Spleen (tissue), 11 donors: ENCODE results near the gene PIK3R6. TPM values are rescaled to one million over a fixed set of nuclear protein-coding genes. Genes with fewer than 3 reads are reported as not detected.
A peak's percentile ranks its signal among the peaks of the same experiment; 100 is the strongest.

Source experiments
- DNase-seq: peaks from one replicate; pipeline ENCODE4 v3.0.0-alpha.2; 2020
- H3K27ac ChIP-seq, 8 donors: fragments of 200-600 bp; sonication (generic) in 7 of 8; 1 replicate in 4 of 8; 2 replicates in 4 of 8; pipeline versions ENCODE4 v1.5.0 to v1.8.0; 2016 to 2021; ENCODE audit warnings: inconsistent platforms in 4 of 8, mild to moderate bottlenecking in 4 of 8, moderate library complexity in 1 of 8
- H3K27me3 ChIP-seq, 7 donors: fragments of 200-600 bp; sonication (generic) in 6 of 7; replicated peaks in 1 of 7; 1 replicate in 4 of 7; 2 replicates in 3 of 7; pipeline versions ENCODE4 v1.5.0 to v1.8.0; 2016 to 2021; ENCODE audit warnings: inconsistent platforms in 3 of 7, mild to moderate bottlenecking in 1 of 7
- H3K36me3 ChIP-seq, 6 donors: fragments of 200-600 bp; sonication (generic) in 5 of 6; 1 replicate in 4 of 6; 2 replicates in 2 of 6; pipeline versions ENCODE4 v1.5.0 to v1.8.0; 2016 to 2021; ENCODE audit warnings: inconsistent platforms in 2 of 6
- H3K4me1 ChIP-seq, 6 donors: fragments of 200-600 bp; sonication (generic) in 5 of 6; 1 replicate in 3 of 6; 2 replicates in 3 of 6; pipeline versions ENCODE4 v1.5.0 to v1.8.0; 2016 to 2021; ENCODE audit warnings: inconsistent platforms in 3 of 6
- H3K4me3 ChIP-seq, 8 donors: fragments of 200-600 bp; sonication (generic) in 7 of 8; 1 replicate in 4 of 8; 2 replicates in 4 of 8; pipeline versions ENCODE4 v1.5.0 to v1.8.0; 2016 to 2021; ENCODE audit warnings: inconsistent platforms in 4 of 8, mild to moderate bottlenecking in 4 of 8, moderate library complexity in 2 of 8
- H3K9me3 ChIP-seq, 8 donors: fragments of 200-600 bp; sonication (generic) in 7 of 8; 1 replicate in 4 of 8; 2 replicates in 4 of 8; pipeline versions ENCODE4 v1.5.0 to v1.8.0; 2016 to 2021; ENCODE audit warnings: inconsistent platforms in 4 of 8
- POLR2A ChIP-seq, 3 donors: fragments of 450-650 bp; IDR thresholded peaks; one replicate each; pipeline ENCODE4 v1.5.1; 2017; ENCODE audit warnings: antibody characterized with exemption in 3 of 3, mild to moderate bottlenecking in 1 of 3
- POLR2AphosphoS5 ChIP-seq, 3 donors: sonication (generic); formaldehyde crosslinking; IDR thresholded peaks; one replicate each; pipeline ENCODE4 v1.5.1; 2017; ENCODE audit warnings: antibody characterized with exemption in 3 of 3
- WGBS, 5 donors: extraction: QIAGEN DNeasy Blood & Tissue Kit in 3 of 5; methylation state at CpG; one replicate each; pipeline versions ENCODE4 v1.1.5 to v1.1.7; 2013 to 2018; 5-methylcytosine and 5-hydroxymethylcytosine counted together
- intact Hi-C: fragments of 100-400 bp; cut with DNase I; formaldehyde crosslinking; loops from one replicate; pipeline ENCODE4 v1.15.0; 2023; ENCODE audit warnings: low total_unique reads
- polyA plus RNA-seq, 3 donors: library from polyadenylated mRNA; stranded (reverse); fragments of 200-250 nt; gene quantifications; one replicate each; pipeline ENCODE4 v1.2.1, GENCODE V29; 2013
- total RNA-seq, 7 donors: library from RNA; depleted of rRNA in 3 of 7; stranded (reverse); fragments of >200 nt in 3 of 7; fragmentation: NEBNext Ultra II Directional in 4 of 7; extraction: Animal tissue kit (Norgen Biotek cat#: 25700) in 4 of 7; gene quantifications; one replicate each; pipeline versions ENCODE4 v1.1.0 to v1.2.1, GENCODE V29; 2016 to 2021
- TF ChIP-seq, protein P1 (sequence below), 11 experiments: fragments of 200-600 bp in 7 of 11; fragments of 450-650 bp in 4 of 11; sonication (generic) in 4 of 11; IDR thresholded peaks in 8 of 11; conservative IDR thresholded peaks in 3 of 11; 1 replicate in 7 of 11; 2 replicates in 4 of 11; pipeline versions ENCODE4 v1.4.0 to v1.8.0; 2016 to 2021; ENCODE audit warnings: antibody characterized with exemption in 11 of 11, inconsistent platforms in 4 of 11, mild to moderate bottlenecking in 1 of 11
- donor health status: healthy with polysubstance abuse.
- donor health status: DM: no; HTN: no; CAD: no; lungs with moderate emphysema.
- donor health status: DM: no; HTN: no; CAD: no.
- donor health status: Bipolar disorder and iron deficiency.
- donor health status: healthy.
- donor health status: DM: no; HTN: no; CAD: no.
- donor health status: DM: yes; HTN: yes; CAD: no.

PIK3R6 gene
- total and polyA plus RNA-seq, 10 donors = 1.3 to 9.6 (median 6.5) TPM

- DNase-seq = no peak
- Histone ChIP-seq H3K9me3 (no peaks in the 10 kb centered on the region), H3K27ac (no peak overlapping the region)
Observed at GRCh38 chr17:8883353-8883752, 15.9 kb upstream of the PIK3R6 start.

DNA sequence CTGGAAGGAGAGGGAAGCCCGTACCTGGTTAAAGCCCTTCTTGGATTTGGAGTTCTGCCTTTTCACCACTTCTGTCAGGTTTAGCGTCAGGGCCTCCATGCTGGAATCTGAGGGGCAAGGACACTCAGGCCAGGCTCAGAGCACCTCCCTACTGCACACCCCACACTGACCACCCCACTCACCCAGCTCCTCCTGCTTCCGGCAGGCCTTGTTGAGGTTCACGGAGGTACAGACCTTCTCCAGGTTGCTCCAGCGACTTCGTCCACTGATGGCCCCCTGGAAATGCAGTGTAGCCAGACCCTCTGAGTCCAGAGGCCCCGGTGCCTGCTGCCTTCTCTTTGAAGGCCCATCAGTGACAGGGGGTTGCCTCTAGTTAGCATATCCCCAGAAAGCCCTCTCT, 14.1 kb upstream of the PIK3R6 start:
- Histone ChIP-seq H3K4me3 (no peak overlapping the region), H3K27ac (no peak overlapping the region), H3K4me1 (no peaks in the 10 kb centered on the region), H3K9me3 (no peaks in the 10 kb centered on the region), H3K27me3 (no peaks in the 10 kb centered on the region), H3K36me3 (peaks cover 4 to 87% (median 61%) of the 10 kb centered on the region in 6 donors)
- TF ChIP-seq POLR2A (IDR thresholded peaks at IDR 0.05) = no peak
- TF ChIP-seq POLR2AphosphoS5 (IDR thresholded peaks at IDR 0.05) = no peak
- TF ChIP-seq, protein P1, sequence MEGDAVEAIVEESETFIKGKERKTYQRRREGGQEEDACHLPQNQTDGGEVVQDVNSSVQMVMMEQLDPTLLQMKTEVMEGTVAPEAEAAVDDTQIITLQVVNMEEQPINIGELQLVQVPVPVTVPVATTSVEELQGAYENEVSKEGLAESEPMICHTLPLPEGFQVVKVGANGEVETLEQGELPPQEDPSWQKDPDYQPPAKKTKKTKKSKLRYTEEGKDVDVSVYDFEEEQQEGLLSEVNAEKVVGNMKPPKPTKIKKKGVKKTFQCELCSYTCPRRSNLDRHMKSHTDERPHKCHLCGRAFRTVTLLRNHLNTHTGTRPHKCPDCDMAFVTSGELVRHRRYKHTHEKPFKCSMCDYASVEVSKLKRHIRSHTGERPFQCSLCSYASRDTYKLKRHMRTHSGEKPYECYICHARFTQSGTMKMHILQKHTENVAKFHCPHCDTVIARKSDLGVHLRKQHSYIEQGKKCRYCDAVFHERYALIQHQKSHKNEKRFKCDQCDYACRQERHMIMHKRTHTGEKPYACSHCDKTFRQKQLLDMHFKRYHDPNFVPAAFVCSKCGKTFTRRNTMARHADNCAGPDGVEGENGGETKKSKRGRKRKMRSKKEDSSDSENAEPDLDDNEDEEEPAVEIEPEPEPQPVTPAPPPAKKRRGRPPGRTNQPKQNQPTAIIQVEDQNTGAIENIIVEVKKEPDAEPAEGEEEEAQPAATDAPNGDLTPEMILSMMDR (IDR thresholded peaks at IDR 0.05 in 8 of 11, conservative IDR thresholded peaks at IDR 0.05 in 3 of 11) = no peak
- intact Hi-C loops = no loop called here
- peak; percentile 45 for DNase-seq
- WGBS, 5 donors = 87 to 97% (median 95%) methylated on average over 7 of the region's 7 CpGs

More at GRCh38 chr17:8883353-8883752, 15.9 kb upstream of the PIK3R6 start:
- TF ChIP-seq POLR2A (IDR thresholded peaks at IDR 0.05) = no peak
- TF ChIP-seq, protein P1 (IDR thresholded peaks at IDR 0.05 in 8 of 11, conservative IDR thresholded peaks at IDR 0.05 in 3 of 11) = no peak
- no peak for TF ChIP-seq POLR2AphosphoS5 (IDR thresholded peaks at IDR 0.05)
- H3K4me1 ChIP-seq = no peaks in the 10 kb centered on the region
- no peak overlapping the region for H3K4me3 ChIP-seq
- no peaks in the 10 kb centered on the region for H3K27me3 ChIP-seq
- peaks cover 4 to 97% (median 71%) of the 10 kb centered on the region in 6 donors for H3K36me3 ChIP-seq
- 80 to 98% (median 97%) methylated on average over 4 of the region's 4 CpGs for WGBS, 5 donors
- intact Hi-C loops = no loop called here

GRCh38 chr17:8880466-8880865, 13.0 kb upstream of the PIK3R6 start:
- intact Hi-C loops = no loop called here
- Histone ChIP-seq H3K27me3 (no peaks in the 10 kb centered on the region), H3K4me1 (no peaks in the 10 kb centered on the region), H3K36me3 (peaks cover 4 to 78% (median 54%) of the 10 kb centered on the region in 6 donors), H3K9me3 (no peaks in the 10 kb centered on the region), H3K4me3 (no peak overlapping the region), H3K27ac (no peak overlapping the region)
- 92 to 96% (median 94%) methylated on average over 7 of the region's 7 CpGs for WGBS, 5 donors
- peak; percentile 62 for DNase-seq
- TF ChIP-seq, protein P1 (IDR thresholded peaks at IDR 0.05 in 8 of 11, conservative IDR thresholded peaks at IDR 0.05 in 3 of 11) = no peak
- TF ChIP-seq POLR2AphosphoS5 (IDR thresholded peaks at IDR 0.05) (peak in 1 of 3 donors; percentile 61), POLR2A (IDR thresholded peaks at IDR 0.05) (no peak)

GRCh38 chr17:8879410-8879809, 11.9 kb upstream of the PIK3R6 start:
- 82 to 87% (median 85%) methylated on average over 7 of the region's 7 CpGs for WGBS, 5 donors
- H3K27ac ChIP-seq = no peak overlapping the region
- peaks cover 4 to 69% (median 51%) of the 10 kb centered on the region in 6 donors for H3K36me3 ChIP-seq
- peaks cover 0 to 4% (median 0%) of the 10 kb centered on the region in 7 donors for H3K27me3 ChIP-seq
- H3K4me3 ChIP-seq = no peak overlapping the region
- intact Hi-C loops = no loop called here
- DNase-seq = no peak
- no peaks in the 10 kb centered on the region for H3K9me3 ChIP-seq
- TF ChIP-seq, protein P1 (IDR thresholded peaks at IDR 0.05 in 8 of 11, conservative IDR thresholded peaks at IDR 0.05 in 3 of 11) = no peak
- TF ChIP-seq POLR2AphosphoS5 (IDR thresholded peaks at IDR 0.05) = no peak
- no peak for TF ChIP-seq POLR2A (IDR thresholded peaks at IDR 0.05)
- H3K4me1 ChIP-seq = peaks cover 0 to 3% (median 0%) of the 10 kb centered on the region in 6 donors
